Fibroblast of lung (primary cell): Measurements from ENCODE around the gene LMNTD2. TPM values are rescaled to one million over a fixed set of nuclear protein-coding genes. Genes with fewer than 3 reads are reported as not detected.
A peak's percentile ranks its signal among the peaks of the same experiment; 100 is the strongest.
"Not testable (repeated sequence)": the region's sequence is repeated elsewhere in the genome, so short reads cannot be mapped to it uniquely, and the experiment has no call there.

Source experiments
- DNase-seq, 2 donors: peaks; one replicate each; pipeline versions ENCODE4 v3.0.0 to v3.0.0-alpha.2; 2010; ENCODE audit warnings: low read depth in 2 of 2
- H2AFZ ChIP-seq: 2 replicates; pipeline ENCODE4 v1.5.1; 2012; ENCODE audit warnings: low read length, control low read depth, inconsistent platforms
- H3K27ac ChIP-seq: 2 replicates; pipeline ENCODE4 v1.5.1; 2011; ENCODE audit warnings: low read length, control low read depth; ENCODE audit not compliant: insufficient read depth
- H3K27me3 ChIP-seq: 2 replicates; pipeline ENCODE4 v1.5.1; 2011; ENCODE audit warnings: mild to moderate bottlenecking, low read length; ENCODE audit not compliant: control insufficient read depth, insufficient read depth
- H3K36me3 ChIP-seq: 2 replicates; pipeline ENCODE4 v1.5.1; 2011; ENCODE audit warnings: low read length; ENCODE audit not compliant: control insufficient read depth, insufficient read depth
- H3K4me1 ChIP-seq: 2 replicates; pipeline ENCODE4 v1.5.1; 2011; ENCODE audit warnings: low read length; ENCODE audit not compliant: control insufficient read depth, insufficient read depth; ENCODE audit errors: extremely low read depth
- H3K4me2 ChIP-seq: 2 replicates; pipeline ENCODE4 v1.5.1; 2011; ENCODE audit warnings: low read length, control low read depth; ENCODE audit not compliant: insufficient read depth; ENCODE audit errors: extremely low read depth
- H3K4me3 ChIP-seq, 4 experiments: fragments of 200-600 bp in 1 of 4; sonication (generic) in 1 of 4; replicated peaks in 1 of 4; 2 replicates each; pipeline ENCODE4 v1.5.1; 2011 to 2016; ENCODE audit warnings: low read length in 4 of 4, low read depth in 3 of 4, mild to moderate bottlenecking in 3 of 4, control low read depth in 2 of 4, inconsistent platforms in 1 of 4, mixed read lengths in 1 of 4; ENCODE audit not compliant: insufficient read depth in 1 of 4; ENCODE audit errors: control extremely low read depth in 1 of 4
- H3K79me2 ChIP-seq: 2 replicates; pipeline ENCODE4 v1.5.1; 2012; ENCODE audit warnings: mild to moderate bottlenecking, low read length, inconsistent platforms; ENCODE audit not compliant: control insufficient read depth, insufficient read depth
- H3K9ac ChIP-seq: 2 replicates; pipeline ENCODE4 v1.5.1; 2011; ENCODE audit warnings: mild to moderate bottlenecking, low read length, control low read depth; ENCODE audit not compliant: insufficient read depth
- H3K9me3 ChIP-seq: 2 replicates; pipeline ENCODE4 v1.5.1; 2012; ENCODE audit warnings: low read depth, low read length; ENCODE audit not compliant: control insufficient read depth, insufficient read depth
- H4K20me1 ChIP-seq: 2 replicates; pipeline ENCODE4 v1.5.1; 2011; ENCODE audit warnings: low read length; ENCODE audit not compliant: control insufficient read depth, insufficient read depth; ENCODE audit errors: extremely low read depth
- CTCF ChIP-seq, 2 donors: IDR thresholded peaks in 1 of 2; conservative IDR thresholded peaks in 1 of 2; 1 replicate in 1 of 2; 2 replicates in 1 of 2; pipeline ENCODE4 v1.5.1; 2011 to 2012; ENCODE audit warnings: low read length in 2 of 2, control low read depth in 1 of 2, inconsistent platforms in 1 of 2, low read depth in 1 of 2, mild to moderate bottlenecking in 1 of 2
- EZH2 ChIP-seq: IDR thresholded peaks from 2 replicates; pipeline ENCODE4 v1.5.1; 2012; ENCODE audit warnings: low read length, control low read depth, mild to moderate bottlenecking; ENCODE audit errors: missing control alignments
- polyA plus RNA-seq, 2 donors: library from polyadenylated mRNA; depleted of rRNA in 1 of 2; stranded (reverse) in 1 of 2; unstranded in 1 of 2; fragments of >200 nt; gene quantifications; 2 replicates each; pipeline ENCODE4 v1.2.1, GENCODE V29; 2011 to 2012; ENCODE audit warnings: missing spikeins in 1 of 2
- total RNA-seq: library from RNA; depleted of rRNA; stranded (reverse); fragments of >200 nt; gene quantifications from 2 replicates; pipeline ENCODE4 v1.2.1, GENCODE V29; 2014

LMNTD2 gene
- total and polyA plus RNA-seq, 2 donors (not counting 1 experiment from before 2014, with no cell fraction given) = 0.08 to 0.17 TPM

GRCh38 chr11:521177-521688 is 39.3 kb downstream of the LMNTD2 start:
- TF ChIP-seq EZH2 (no peak), CTCF (conservative IDR thresholded peaks at IDR 0.05 in 1 of 2, IDR thresholded peaks at IDR 0.05 in 1 of 2; ENCODE audit: low read depth in 1 of 2, low read length in 2 of 2) (no peak)
- Histone ChIP-seq H3K27me3 (no peaks in the 10 kb centered on the region), H4K20me1 (no peaks in the 10 kb centered on the region), H3K4me2 (no peak overlapping the region), H3K9me3 (no peaks in the 10 kb centered on the region), H2AFZ (no peak overlapping the region), H3K4me1 (peaks cover 2% of the 10 kb centered on the region), H3K36me3 (no peaks in the 10 kb centered on the region), H3K9ac (no peak overlapping the region), H3K79me2 (no peaks in the 10 kb centered on the region), H3K4me3 (no peak overlapping the region), H3K27ac (no peak overlapping the region)
- DNase-seq = no peak

GRCh38 chr11:520428-521176 is 39.9 kb downstream of the LMNTD2 start:
- no peak overlapping the region for H2AFZ ChIP-seq
- H3K27me3 ChIP-seq = no peaks in the 10 kb centered on the region
- no peak for DNase-seq
- H3K27ac ChIP-seq = no peak overlapping the region
- no peaks in the 10 kb centered on the region for H4K20me1 ChIP-seq
- H3K9ac ChIP-seq = no peak overlapping the region
- no peaks in the 10 kb centered on the region for H3K36me3 ChIP-seq
- no peak overlapping the region for H3K4me3 ChIP-seq
- H3K9me3 ChIP-seq = no peaks in the 10 kb centered on the region
- TF ChIP-seq CTCF (conservative IDR thresholded peaks at IDR 0.05 in 1 of 2, IDR thresholded peaks at IDR 0.05 in 1 of 2; ENCODE audit: low read depth in 1 of 2, low read length in 2 of 2) (peak in 1 of 2 donors; percentile 4), EZH2 (no peak)
- H3K4me2 ChIP-seq = no peak overlapping the region
- no peaks in the 10 kb centered on the region for H3K79me2 ChIP-seq
- H3K4me1 ChIP-seq = peaks cover 2% of the 10 kb centered on the region

GRCh38 chr11:518463-519202 is 41.9 kb downstream of the LMNTD2 start:
- no peak for TF ChIP-seq EZH2
- peak in 1 of 2 donors; percentile 72 for TF ChIP-seq CTCF (conservative IDR thresholded peaks at IDR 0.05 in 1 of 2, IDR thresholded peaks at IDR 0.05 in 1 of 2; ENCODE audit: low read depth in 1 of 2, low read length in 2 of 2)
- H3K36me3 ChIP-seq = no peaks in the 10 kb centered on the region
- H3K4me1 ChIP-seq = peaks cover 2% of the 10 kb centered on the region
- H3K79me2 ChIP-seq = no peaks in the 10 kb centered on the region
- H3K27me3 ChIP-seq = no peaks in the 10 kb centered on the region
- peak overlapping the region; percentile 40 for H3K4me2 ChIP-seq
- no peak overlapping the region for H3K9ac ChIP-seq
- H3K4me3 ChIP-seq = peak overlapping the region in 3 of 4 experiments; percentile 6 to 46 (median 42)
- DNase-seq = peak; percentile 89 to 94
- no peaks in the 10 kb centered on the region for H3K9me3 ChIP-seq
- no peaks in the 10 kb centered on the region for H4K20me1 ChIP-seq
- H3K27ac ChIP-seq = peak overlapping the region; percentile 61
- H2AFZ ChIP-seq = no peak overlapping the region

- H3K9ac ChIP-seq, H3K27ac ChIP-seq, H3K9me3 ChIP-seq: not testable (repeated sequence)
Observed at GRCh38 chr11:516918-517685, 43.4 kb downstream of the LMNTD2 start.

More at GRCh38 chr11:516918-517685, 43.4 kb downstream of the LMNTD2 start:
- H3K4me3 ChIP-seq, H2AFZ ChIP-seq, H3K79me2 ChIP-seq, H3K4me2 ChIP-seq, H3K36me3 ChIP-seq, DNase-seq, H3K27me3 ChIP-seq, H3K4me1 ChIP-seq, H4K20me1 ChIP-seq: not testable (repeated sequence)
